ENCODE results near the gene ATP2A2. TPM values are rescaled to one million over a fixed set of nuclear protein-coding genes. Genes with fewer than 3 reads are reported as not detected.

Gene ATP2A2
- total RNA-seq, 1 experiment from 2014 or later, result 262 TPM

DNA sequence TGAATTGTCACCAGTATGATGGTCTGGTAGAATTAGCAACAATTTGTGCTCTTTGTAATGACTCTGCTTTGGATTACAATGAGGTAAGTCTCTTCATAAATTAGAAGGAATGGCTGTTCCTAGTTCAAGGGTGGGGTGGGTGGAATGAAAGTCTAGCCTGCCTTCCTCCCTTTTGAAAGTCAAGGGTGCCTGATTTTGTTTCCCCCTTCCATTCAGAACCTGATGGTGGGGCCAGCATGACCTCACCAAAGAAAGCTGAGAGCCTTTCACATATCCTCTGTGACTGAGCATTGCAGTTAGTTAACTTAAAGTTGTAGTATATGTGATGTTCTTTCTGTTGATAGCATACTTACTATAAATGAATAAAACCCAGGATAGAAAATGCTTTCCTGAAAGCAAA, 52.2 kb downstream of the ATP2A2 start:
- TF ChIP-seq, protein P1, sequence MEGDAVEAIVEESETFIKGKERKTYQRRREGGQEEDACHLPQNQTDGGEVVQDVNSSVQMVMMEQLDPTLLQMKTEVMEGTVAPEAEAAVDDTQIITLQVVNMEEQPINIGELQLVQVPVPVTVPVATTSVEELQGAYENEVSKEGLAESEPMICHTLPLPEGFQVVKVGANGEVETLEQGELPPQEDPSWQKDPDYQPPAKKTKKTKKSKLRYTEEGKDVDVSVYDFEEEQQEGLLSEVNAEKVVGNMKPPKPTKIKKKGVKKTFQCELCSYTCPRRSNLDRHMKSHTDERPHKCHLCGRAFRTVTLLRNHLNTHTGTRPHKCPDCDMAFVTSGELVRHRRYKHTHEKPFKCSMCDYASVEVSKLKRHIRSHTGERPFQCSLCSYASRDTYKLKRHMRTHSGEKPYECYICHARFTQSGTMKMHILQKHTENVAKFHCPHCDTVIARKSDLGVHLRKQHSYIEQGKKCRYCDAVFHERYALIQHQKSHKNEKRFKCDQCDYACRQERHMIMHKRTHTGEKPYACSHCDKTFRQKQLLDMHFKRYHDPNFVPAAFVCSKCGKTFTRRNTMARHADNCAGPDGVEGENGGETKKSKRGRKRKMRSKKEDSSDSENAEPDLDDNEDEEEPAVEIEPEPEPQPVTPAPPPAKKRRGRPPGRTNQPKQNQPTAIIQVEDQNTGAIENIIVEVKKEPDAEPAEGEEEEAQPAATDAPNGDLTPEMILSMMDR (IDR thresholded peaks at IDR 0.05; ENCODE audit: insufficient read depth in 1 of 2, low read depth in 1 of 2, low read length in 1 of 2, severe bottlenecking in 1 of 2, unreplicated experiment in 1 of 2), result no peak
- H3K27me3 Mint-ChIP-seq (ENCODE audit: insufficient read depth, unreplicated experiment), result no peaks in the 10 kb centered on the region
- Histone ChIP-seq H3K27me3 (replicated peaks; ENCODE audit: control insufficient read depth, insufficient read depth, low read length) (no peaks in the 10 kb centered on the region), H3K36me3 (ENCODE audit: control insufficient read depth, insufficient read depth, low read length) (peaks cover 11% of the 10 kb centered on the region), H3K4me1 (no peaks in the 10 kb centered on the region), H3K9me3 (no peaks in the 10 kb centered on the region), H3K4me3 (ENCODE audit: low read depth, low read length) (no peak overlapping the region)
- no peak overlapping the region for H3K4me3 Mint-ChIP-seq (ENCODE audit: unreplicated experiment)
- intact Hi-C loops (cut with micrococcal nuclease; ENCODE audit: unreplicated experiment), result no loop called here
- H3K9me3 Mint-ChIP-seq (ENCODE audit: unreplicated experiment), result no peaks in the 10 kb centered on the region
- no peaks in the 10 kb centered on the region for H3K4me1 Mint-ChIP-seq (ENCODE audit: low read depth, unreplicated experiment)
- no TSS peak for BruUV-seq (replicated peaks)
- DNase-seq, result no peak
- CTCF ChIA-PET, result no interaction called here
- POLR2A ChIA-PET, result no interaction called here
- H3K27ac Mint-ChIP-seq (ENCODE audit: unreplicated experiment), result no peak overlapping the region
- peaks cover 99% of the 10 kb centered on the region for H3K36me3 Mint-ChIP-seq (ENCODE audit: insufficient read depth, unreplicated experiment)

DNA sequence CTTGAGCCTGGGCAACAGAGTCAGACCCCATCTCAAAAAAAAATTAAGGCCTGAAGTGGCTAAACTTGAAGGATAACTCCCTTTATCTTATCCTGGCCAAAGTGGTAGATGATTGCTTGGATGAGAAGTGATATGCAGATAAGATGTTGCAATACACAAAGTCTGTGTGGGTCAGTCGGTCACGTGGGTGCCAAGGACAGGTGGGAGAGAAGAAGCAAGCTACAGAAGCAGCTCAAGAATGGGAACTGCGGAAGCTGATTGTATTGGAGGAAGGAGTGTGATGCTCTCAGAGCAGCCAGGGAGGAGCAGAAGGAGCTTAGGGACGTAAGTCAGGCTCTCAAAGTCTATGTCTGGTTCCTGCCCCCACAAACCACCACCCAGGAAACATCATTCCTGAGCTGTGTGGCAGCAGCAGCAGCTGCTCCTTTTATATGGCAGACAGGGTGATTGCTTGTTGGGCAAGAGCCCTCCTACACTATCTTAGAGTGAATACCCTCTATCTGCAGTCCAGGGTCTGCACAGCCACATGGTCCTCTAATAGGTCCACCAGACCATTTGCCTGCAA, 54.5 kb downstream of the ATP2A2 start:
- Histone ChIP-seq H3K4me3 (ENCODE audit: low read depth, low read length) (no peak overlapping the region), H3K9me3 (no peaks in the 10 kb centered on the region), H3K4me1 (no peaks in the 10 kb centered on the region), H3K36me3 (ENCODE audit: control insufficient read depth, insufficient read depth, low read length) (peaks cover 10% of the 10 kb centered on the region), H3K27me3 (replicated peaks; ENCODE audit: control insufficient read depth, insufficient read depth, low read length) (no peaks in the 10 kb centered on the region)
- no TSS peak for BruUV-seq (replicated peaks)
- no peaks in the 10 kb centered on the region for H3K4me1 Mint-ChIP-seq (ENCODE audit: low read depth, unreplicated experiment)
- H3K4me3 Mint-ChIP-seq (ENCODE audit: unreplicated experiment), result no peak overlapping the region
- TF ChIP-seq, protein P1 (IDR thresholded peaks at IDR 0.05; ENCODE audit: insufficient read depth in 1 of 2, low read depth in 1 of 2, low read length in 1 of 2, severe bottlenecking in 1 of 2, unreplicated experiment in 1 of 2), result no peak
- ChIA-PET POLR2A (no interaction called here), CTCF (interaction anchor here (0.7 kb wide), 1 partner anchor 54 kb away, joined by 3 read pairs; the partner anchor contains the start of gene ATP2A2)
- no peaks in the 10 kb centered on the region for H3K9me3 Mint-ChIP-seq (ENCODE audit: unreplicated experiment)
- DNase-seq, result no peak
- H3K36me3 Mint-ChIP-seq (ENCODE audit: insufficient read depth, unreplicated experiment), result peaks cover 99% of the 10 kb centered on the region
- no peak overlapping the region for H3K27ac Mint-ChIP-seq (ENCODE audit: unreplicated experiment)
- no peaks in the 10 kb centered on the region for H3K27me3 Mint-ChIP-seq (ENCODE audit: insufficient read depth, unreplicated experiment)
- intact Hi-C loops (cut with micrococcal nuclease; ENCODE audit: unreplicated experiment), result no loop called here

DNA sequence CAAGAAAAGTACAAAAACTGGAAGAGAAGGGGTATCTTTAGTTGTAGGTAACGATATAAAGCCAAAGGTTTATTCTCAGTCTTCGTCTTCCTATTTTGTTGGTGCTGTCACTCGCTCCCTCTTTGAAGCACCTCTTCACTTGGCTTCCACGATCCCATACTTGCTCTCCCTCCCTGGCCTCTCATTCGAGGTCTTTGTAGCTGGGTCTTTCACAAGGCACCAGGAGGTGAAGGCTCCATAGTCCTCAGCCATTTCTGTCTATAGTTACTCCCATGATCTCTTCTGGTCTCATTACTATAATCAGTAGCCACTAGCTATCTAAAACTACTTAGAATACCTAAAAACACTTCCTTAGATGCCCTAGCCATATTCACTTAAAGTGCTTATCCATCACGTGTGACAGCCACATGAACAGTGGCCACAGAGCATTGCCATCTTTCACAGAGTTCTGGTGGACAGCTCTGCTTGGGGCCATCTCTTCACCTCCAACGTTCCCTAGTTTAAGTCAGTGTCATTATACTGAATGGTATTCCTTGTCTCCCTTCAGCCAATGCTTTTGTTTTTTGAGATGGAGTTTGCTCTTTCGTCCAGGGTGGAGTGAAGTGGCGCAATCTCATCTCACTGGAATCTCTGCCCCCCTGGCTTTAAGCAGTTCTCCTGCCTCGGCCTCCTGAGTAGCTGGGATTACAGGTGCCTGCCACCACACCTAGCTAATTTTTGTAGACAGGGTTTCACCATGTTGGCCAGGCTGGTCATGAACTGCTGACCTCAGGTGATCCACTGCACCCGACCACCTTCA, 57.1 kb downstream of the ATP2A2 start:
- H3K9me3 ChIP-seq, result no peaks in the 10 kb centered on the region
- no peak for DNase-seq
- Mint-ChIP-seq H3K27ac (ENCODE audit: unreplicated experiment) (no peak overlapping the region), H3K9me3 (ENCODE audit: unreplicated experiment) (no peaks in the 10 kb centered on the region), H3K4me1 (ENCODE audit: low read depth, unreplicated experiment) (no peaks in the 10 kb centered on the region), H3K4me3 (ENCODE audit: unreplicated experiment) (no peak overlapping the region), H3K27me3 (ENCODE audit: insufficient read depth, unreplicated experiment) (no peaks in the 10 kb centered on the region), H3K36me3 (ENCODE audit: insufficient read depth, unreplicated experiment) (peaks cover 99% of the 10 kb centered on the region)
- no TSS peak for BruUV-seq (replicated peaks)
- ChIA-PET POLR2A (no interaction called here), CTCF (no interaction called here)
- intact Hi-C loops (cut with micrococcal nuclease; ENCODE audit: unreplicated experiment), result no loop called here
- H3K4me1 ChIP-seq, result no peaks in the 10 kb centered on the region
- no peak overlapping the region for H3K4me3 ChIP-seq (ENCODE audit: low read depth, low read length)
- H3K27me3 ChIP-seq (replicated peaks; ENCODE audit: control insufficient read depth, insufficient read depth, low read length), result no peaks in the 10 kb centered on the region
- TF ChIP-seq, protein P1 (IDR thresholded peaks at IDR 0.05; ENCODE audit: insufficient read depth in 1 of 2, low read depth in 1 of 2, low read length in 1 of 2, severe bottlenecking in 1 of 2, unreplicated experiment in 1 of 2), result no peak
- H3K36me3 ChIP-seq (ENCODE audit: control insufficient read depth, insufficient read depth, low read length), result peaks cover 12% of the 10 kb centered on the region
